ENCODE measurements around the gene ATP6V1B1.
"Not testable (repeated sequence)": the region's sequence is repeated elsewhere in the genome, so short reads cannot be mapped to it uniquely, and the experiment has no call there.

The ATP6V1B1 gene

GRCh38 chr2:70987386-70987785 lies 51.7 kb downstream of the ATP6V1B1 start:
- no peak for DNase-seq

- no peak for DNase-seq
These were observed 52.5 kb downstream of the ATP6V1B1 start for GRCh38 chr2:70988151-70988550.

DNA sequence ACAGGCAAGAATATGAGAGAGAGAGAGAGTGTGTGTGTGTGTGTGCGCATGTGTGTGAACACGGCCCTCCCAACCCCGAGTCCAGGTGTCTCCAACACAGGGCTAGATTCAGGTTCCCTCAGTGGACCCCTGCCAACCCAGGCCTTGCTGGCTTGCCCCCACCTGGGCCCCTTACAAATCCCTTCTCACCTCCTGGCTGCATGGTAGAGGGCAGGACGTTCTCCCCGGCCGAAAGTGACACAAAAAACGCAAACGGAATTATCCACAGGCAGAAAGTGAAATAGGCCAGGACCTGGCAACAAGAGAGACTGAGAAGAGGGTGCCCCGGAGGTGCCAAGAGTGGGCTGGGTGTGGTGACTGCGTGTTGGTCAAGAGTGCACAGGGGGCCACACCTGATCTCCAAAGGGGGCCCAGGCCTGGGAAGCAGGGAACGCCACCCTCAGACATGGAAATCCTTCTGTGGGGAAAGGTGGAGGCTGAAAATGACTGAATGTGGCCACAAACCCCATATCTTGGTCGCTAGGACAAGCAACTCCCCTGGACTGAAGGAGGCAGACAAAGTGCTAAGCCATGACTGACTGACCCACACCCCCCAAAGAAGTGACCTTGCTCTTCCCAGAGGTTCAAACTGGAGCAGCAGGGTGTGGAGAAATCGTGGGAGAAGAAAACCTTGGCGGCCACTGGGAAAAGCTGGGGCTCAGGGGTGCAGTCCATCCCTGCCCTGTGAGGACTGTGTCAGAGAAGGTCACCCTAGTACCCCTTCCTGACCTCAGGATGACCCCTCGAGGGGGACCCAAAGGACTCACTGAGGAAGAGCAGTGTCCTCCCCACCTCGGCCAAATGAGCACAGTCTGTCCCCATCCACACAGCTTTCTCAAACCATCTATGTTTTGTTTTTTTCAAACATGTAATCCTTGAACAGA lies 53.3 kb downstream of the ATP6V1B1 start:
- DNase-seq, result no peak

DNA sequence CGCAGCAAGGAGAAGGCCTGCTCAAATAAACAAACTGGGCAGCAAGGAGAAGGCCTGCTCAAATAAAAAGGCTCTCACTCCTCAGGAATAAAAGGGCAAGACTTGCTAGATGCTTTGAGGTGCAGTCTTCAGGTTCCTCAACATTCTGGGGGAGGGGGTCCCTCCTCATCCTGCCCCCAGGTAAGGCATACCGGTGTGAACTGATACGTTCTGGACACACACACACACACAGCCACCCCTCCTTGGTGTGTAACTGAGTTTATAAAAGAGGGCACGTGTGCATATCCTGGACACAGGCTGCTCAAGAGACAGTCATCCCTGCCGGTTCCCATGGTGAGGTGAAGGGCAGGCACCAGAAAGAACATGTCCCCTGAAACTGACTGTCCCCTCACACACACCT lies 54.5 kb downstream of the ATP6V1B1 start:
- no peak for DNase-seq

GRCh38 chr2:70991142-70991541 lies 55.4 kb downstream of the ATP6V1B1 start:
- no peak for DNase-seq

GRCh38 chr2:70991742-70992141 lies 56.0 kb downstream of the ATP6V1B1 start:
- DNase-seq, result no peak

DNA sequence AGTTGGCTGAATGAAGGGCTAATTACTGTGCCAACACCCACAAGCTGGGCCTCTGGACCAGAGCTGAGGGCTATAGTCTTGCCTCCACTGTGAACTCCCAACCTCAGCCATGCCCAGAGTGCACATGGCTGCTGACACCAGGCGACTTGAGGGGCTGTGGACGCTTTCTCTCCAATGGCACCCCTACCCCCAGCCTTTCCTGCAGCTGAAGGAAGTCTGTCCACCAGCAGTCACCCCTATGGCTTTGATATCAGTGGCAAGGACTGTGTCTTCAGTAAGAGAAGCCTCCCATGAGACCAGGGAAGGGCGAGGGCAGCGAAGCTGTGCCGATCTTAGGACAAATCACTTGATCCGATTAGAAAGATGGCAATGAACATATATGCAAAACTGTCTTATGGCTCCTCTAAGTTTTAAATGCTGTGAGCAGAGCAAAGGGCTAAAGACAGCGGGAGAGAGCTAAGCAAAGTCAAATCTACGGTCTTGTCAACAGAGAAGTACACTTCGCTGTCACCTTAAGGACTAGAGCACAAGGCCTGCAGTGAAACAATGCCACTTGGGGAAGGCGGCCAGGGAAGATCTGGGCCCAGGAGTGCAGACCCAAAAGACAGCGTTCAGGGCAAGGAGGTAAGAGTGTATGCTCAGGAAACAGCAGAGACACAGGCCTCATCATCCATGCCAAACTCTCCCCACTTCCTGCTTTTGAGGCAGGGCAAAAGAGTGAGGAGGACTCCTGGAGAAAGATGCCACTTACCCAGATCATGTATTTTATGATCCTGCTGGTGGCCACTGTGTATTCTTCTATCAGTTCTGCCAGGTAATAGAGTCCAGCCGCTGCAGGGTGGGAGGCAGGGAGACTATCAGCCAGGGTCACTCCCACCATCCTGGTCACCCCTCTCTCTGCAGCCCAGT lies 57.5 kb downstream of the ATP6V1B1 start:
- DNase-seq, result no peak

GRCh38 chr2:70994009-70994698 lies 58.5 kb downstream of the ATP6V1B1 start:
- peak in 2 of 51 donors; percentile 40 to 55 for DNase-seq

- peak in 50 of 51 donors; percentile 33 to 92 (median 77) for DNase-seq
These were observed 59.2 kb downstream of the ATP6V1B1 start, which contains the start of gene TEX261 for GRCh38 chr2:70994699-70995425. Gene TEX261, minus strand, starts transcription at chr2:70994873. Its CDS starts 116 bp downstream, at chr2:70994757.

DNA sequence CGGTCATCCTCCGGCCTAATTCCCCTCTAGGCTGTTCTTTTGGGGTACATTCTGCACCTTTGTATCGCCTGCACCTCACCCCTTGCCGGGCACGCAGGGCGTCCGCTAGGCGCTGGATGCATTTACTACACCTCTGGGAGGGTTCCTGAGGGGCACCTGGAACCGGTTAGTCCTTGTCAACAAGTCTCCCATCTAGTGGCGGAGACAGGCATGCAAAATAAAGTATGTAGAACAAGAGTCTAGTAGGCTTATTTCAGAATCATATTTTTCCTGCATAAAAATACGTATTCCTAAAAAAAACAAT lies 59.7 kb downstream of the ATP6V1B1 start:
- peak in 5 of 51 donors; percentile 2 to 42 (median 17) for DNase-seq

DNA sequence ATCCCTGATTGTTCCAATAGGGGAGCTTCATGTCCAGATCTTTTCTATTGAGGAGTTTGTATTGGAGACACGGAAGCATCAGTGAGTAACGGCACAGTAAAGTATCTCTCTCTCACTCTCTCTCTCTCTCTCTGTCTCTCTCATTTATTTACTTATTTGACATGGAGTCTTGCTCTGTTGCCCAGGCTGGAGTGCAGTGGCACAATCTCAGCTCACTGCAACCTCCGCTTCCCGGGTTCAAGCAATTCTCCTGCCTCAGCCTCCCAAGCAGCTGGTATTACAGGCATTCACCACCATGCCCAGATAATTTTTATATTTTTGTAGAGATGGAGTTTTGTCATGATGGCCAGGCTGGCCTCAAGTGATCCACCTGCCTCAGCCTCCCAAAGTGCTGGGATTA lies 63.2 kb downstream of the ATP6V1B1 start:
- DNase-seq, result not testable (repeated sequence)

DNA sequence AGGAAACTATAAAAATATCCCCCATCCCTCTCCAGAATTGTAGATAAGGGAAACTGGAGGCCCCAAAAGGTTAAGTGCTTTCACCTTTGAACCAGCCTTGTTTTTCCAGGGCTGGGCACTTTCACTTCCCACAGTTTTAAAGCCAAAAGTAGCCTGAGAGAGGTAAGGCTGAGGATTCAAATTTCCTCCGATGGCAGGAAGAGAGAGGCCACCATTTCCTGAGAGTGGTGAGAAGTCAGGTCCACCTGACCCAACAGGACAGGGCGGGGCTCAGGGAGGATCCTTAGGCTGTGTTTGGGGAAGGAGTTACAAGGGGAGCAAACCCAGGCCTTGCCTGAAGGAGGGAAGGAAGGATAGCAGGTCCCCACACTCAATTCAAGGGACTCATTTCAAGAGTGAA lies 63.7 kb downstream of the ATP6V1B1 start:
- no peak for DNase-seq

DNA sequence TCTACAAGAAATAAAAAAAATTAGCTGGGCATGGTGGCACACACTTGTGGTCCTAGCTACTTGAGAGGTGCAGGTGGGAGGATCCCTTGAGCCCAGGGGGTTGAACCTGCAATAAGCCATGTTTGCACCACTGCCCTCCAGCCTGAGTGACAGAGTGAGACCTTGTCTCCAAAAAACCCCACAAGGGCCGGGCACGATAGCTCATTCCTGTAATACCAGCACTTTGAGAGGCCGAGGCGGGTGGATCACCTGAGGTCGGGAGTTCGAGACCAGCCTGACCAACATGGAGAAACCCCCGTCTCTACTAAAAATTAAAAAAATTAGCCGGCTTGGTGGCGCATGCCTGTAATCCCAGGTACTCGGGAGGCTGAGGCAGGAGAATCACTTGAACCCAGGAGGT lies 64.2 kb downstream of the ATP6V1B1 start:
- not testable (repeated sequence) for DNase-seq

DNA sequence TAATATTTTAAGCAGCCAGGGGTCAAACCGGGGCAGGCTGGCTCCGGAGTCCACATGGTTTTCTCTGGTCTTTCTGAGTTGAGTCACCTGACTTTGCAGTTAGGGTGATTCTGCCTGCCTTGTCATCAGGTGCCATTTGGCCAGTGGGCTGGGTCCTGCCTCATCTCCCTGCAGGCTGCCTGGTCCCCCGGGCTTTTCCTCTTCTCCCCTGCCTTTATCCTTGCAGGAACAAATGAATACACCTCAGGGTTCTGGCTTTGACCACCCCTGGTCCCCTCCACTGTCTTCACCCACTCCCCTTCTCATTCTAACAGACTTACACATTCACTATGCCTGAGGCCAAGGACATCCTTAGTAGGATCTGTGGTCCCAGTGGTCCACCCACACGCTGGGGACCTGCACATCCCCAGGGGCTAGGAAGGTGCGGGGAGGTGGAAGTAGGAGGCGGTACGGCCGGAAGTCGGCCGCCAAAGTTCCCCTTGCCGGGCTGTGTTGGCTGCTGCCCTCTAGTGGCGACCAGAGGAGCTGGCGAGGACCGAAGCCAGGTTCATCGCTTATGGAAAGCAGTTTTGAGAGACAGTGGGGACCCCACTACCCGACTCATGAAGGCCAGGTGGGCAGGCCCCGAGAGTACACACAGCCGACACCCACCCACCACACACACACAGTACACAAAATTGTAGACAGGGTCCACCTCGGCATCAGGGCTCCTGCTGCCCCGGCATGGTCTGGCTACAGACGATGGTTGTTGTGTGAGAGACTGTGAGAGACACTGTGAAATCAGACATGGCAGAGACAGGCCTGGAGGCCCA lies 65.3 kb downstream of the ATP6V1B1 start:
- peak in 39 of 51 donors; percentile 12 to 77 (median 47) for DNase-seq

- no peak for DNase-seq
These were observed 65.9 kb downstream of the ATP6V1B1 start for GRCh38 chr2:71001592-71001927.

- no peak for DNase-seq
These were observed 66.4 kb downstream of the ATP6V1B1 start for GRCh38 chr2:71001981-71002570.

DNA sequence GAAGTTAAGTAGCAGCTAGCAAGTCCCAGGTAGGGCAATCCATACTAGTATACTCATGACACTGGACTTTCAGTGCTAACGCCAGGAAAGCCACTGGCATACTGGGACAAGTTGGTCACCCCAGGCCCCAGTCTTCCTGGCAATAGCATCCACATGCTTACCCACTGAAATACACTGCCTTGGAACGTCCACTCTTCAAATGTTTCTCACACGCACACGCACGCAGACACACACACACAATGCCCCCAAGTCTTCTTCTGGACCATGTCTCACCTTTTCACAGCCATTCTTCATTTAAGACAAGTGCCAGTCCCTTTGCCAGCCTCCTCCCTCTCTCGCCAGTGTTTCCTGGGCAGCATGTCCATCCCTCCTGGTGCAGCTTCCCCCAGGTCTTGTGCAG lies 67.7 kb downstream of the ATP6V1B1 start:
- no peak for DNase-seq

- no peak for DNase-seq
These were observed 68.5 kb downstream of the ATP6V1B1 start for GRCh38 chr2:71003966-71004755.

- no peak for DNase-seq
These were observed 69.2 kb downstream of the ATP6V1B1 start for GRCh38 chr2:71004857-71005256.

Measured in hypothalamus (tissue), 51 donors.